GM23338 (cell line): ENCODE data around the gene KCNMB2. TPM values are rescaled to one million over a fixed set of nuclear protein-coding genes. Genes with fewer than 3 reads are reported as not detected.

ENCODE experiments used
- ATAC-seq: fragments of 200-7000 bp; cut with Tn5 transposase; 3 replicates; pipeline ENCODE4 v1.9.1; 2020
- DNase-seq: peaks from one replicate; pipeline ENCODE4 v3.0.0-alpha.2; 2015; ENCODE audit warnings: low spot score
- H2AFZ ChIP-seq: fragments of 200-600 bp; sonication (generic); 2 replicates; pipeline ENCODE4 v1.8.0; 2016; ENCODE audit warnings: antibody characterized with exemption, mild to moderate bottlenecking, moderate library complexity
- H3F3A ChIP-seq: fragments of 200-600 bp; sonication (generic); replicated peaks from 2 replicates; pipeline ENCODE4 v1.8.0; 2017; ENCODE audit warnings: antibody characterized with exemption, mixed run types, low read depth
- H3K27ac ChIP-seq: fragments of 200-600 bp; sonication (generic); 2 replicates; pipeline ENCODE4 v1.6.1; 2016; ENCODE audit warnings: low read depth
- H3K27me3 ChIP-seq: fragments of 200-600 bp; sonication (generic); 2 replicates; pipeline ENCODE4 v1.8.0; 2016; ENCODE audit warnings: mild to moderate bottlenecking, mixed run types, moderate library complexity; ENCODE audit not compliant: insufficient read depth
- H3K36me3 ChIP-seq: fragments of 200-600 bp; sonication (generic); 2 replicates; pipeline ENCODE4 v1.8.0; 2016; ENCODE audit warnings: mild to moderate bottlenecking; ENCODE audit not compliant: insufficient read depth
- H3K4me1 ChIP-seq: fragments of 200-600 bp; sonication (generic); 2 replicates; pipeline ENCODE4 v1.8.0; 2016; ENCODE audit warnings: mild to moderate bottlenecking, moderate library complexity; ENCODE audit not compliant: insufficient read depth
- H3K4me2 ChIP-seq: fragments of 200-600 bp; sonication (generic); 2 replicates; pipeline ENCODE4 v1.7.1; 2017; ENCODE audit warnings: mixed run types
- H3K4me3 ChIP-seq: fragments of 200-600 bp; sonication (generic); 2 replicates; pipeline ENCODE4 v1.6.1; 2016; ENCODE audit warnings: mixed run types
- H3K79me2 ChIP-seq: fragments of 200-600 bp; sonication (generic); replicated peaks from 2 replicates; pipeline ENCODE4 v1.8.0; 2017; ENCODE audit warnings: mild to moderate bottlenecking; ENCODE audit not compliant: insufficient read depth
- H3K9me2 ChIP-seq: fragments of 200-600 bp; sonication (generic); 2 replicates; pipeline ENCODE4 v1.8.0; 2017; ENCODE audit not compliant: insufficient read depth
- H4K20me1 ChIP-seq: fragments of 200-600 bp; sonication (generic); replicated peaks from 2 replicates; pipeline ENCODE4 v1.8.0; 2017; ENCODE audit warnings: mild to moderate bottlenecking; ENCODE audit not compliant: insufficient read depth
- H3K27ac Mint-ChIP-seq: 2 replicates; pipeline ENCODE4 v1.8.0; 2020; ENCODE audit warnings: inconsistent platforms, mild to moderate bottlenecking, moderate library complexity, mixed read lengths
- H3K27me3 Mint-ChIP-seq: 3 replicates; pipeline ENCODE4 v1.8.0; 2022; ENCODE audit warnings: low read depth, mild to moderate bottlenecking, moderate library complexity, mixed read lengths, inconsistent platforms; ENCODE audit not compliant: insufficient read depth, poor library complexity
- H3K36me3 Mint-ChIP-seq: 3 replicates; pipeline ENCODE4 v1.8.0; 2021; ENCODE audit warnings: low read depth, mild to moderate bottlenecking, inconsistent platforms, moderate library complexity, mixed read lengths
- H3K4me1 Mint-ChIP-seq: 3 replicates; pipeline ENCODE4 v1.8.0; 2020; ENCODE audit warnings: mild to moderate bottlenecking, inconsistent platforms, mixed read lengths
- H3K4me3 Mint-ChIP-seq: 3 replicates; pipeline ENCODE4 v1.8.0; 2021; ENCODE audit warnings: moderate library complexity, mild to moderate bottlenecking, inconsistent platforms, mixed read lengths
- H3K9me3 Mint-ChIP-seq: 3 replicates; pipeline ENCODE4 v1.8.0; 2020; ENCODE audit warnings: moderate library complexity, mild to moderate bottlenecking, inconsistent platforms, mixed read lengths
- CREB1 ChIP-seq: fragments of 250-450 bp; sonication (Bioruptor Pico); IDR thresholded peaks from 2 replicates; pipeline ENCODE4 v1.5.0; 2020; ENCODE audit warnings: low read depth, mild to moderate bottlenecking, moderate library complexity
- CTCF ChIP-seq, 2 experiments: fragments of 200-600 bp in 1 of 2; sonication (generic) in 1 of 2; conservative IDR thresholded peaks; 2 replicates each; pipeline versions ENCODE4 v1.5.1 to v1.6.1; 2016 to 2017; ENCODE audit warnings: antibody characterized with exemption in 2 of 2, low read depth in 2 of 2, mild to moderate bottlenecking in 2 of 2, moderate library complexity in 1 of 2
- ETS1 ChIP-seq: IDR thresholded peaks from 2 replicates; pipeline ENCODE4 v1.6.1; 2016; ENCODE audit warnings: antibody characterized with exemption
- EZH2 ChIP-seq: fragments of 200-600 bp; sonication (generic); IDR thresholded peaks from one replicate; pipeline ENCODE4 v1.8.0; 2017; ENCODE audit warnings: antibody characterized with exemption, mild to moderate bottlenecking, low read depth; ENCODE audit not compliant: unreplicated experiment
- EZH2phosphoT487 ChIP-seq: fragments of 200-600 bp; sonication (generic); IDR thresholded peaks from one replicate; pipeline ENCODE4 v1.8.1; 2018; ENCODE audit warnings: antibody characterized with exemption; ENCODE audit not compliant: unreplicated experiment
- JUNB ChIP-seq: IDR thresholded peaks from one replicate; pipeline ENCODE4 v1.6.1; 2016; ENCODE audit warnings: antibody characterized with exemption; ENCODE audit not compliant: unreplicated experiment
- NANOG ChIP-seq: IDR thresholded peaks from 2 replicates; pipeline ENCODE4 v1.6.1; 2016; ENCODE audit warnings: antibody characterized with exemption, borderline replicate concordance
- POLR2AphosphoS5 ChIP-seq: IDR thresholded peaks from 2 replicates; pipeline ENCODE4 v1.6.1; 2016; ENCODE audit warnings: antibody characterized with exemption, low read depth
- REST ChIP-seq: IDR thresholded peaks from one replicate; pipeline ENCODE4 v1.6.1; 2018; ENCODE audit warnings: antibody characterized with exemption; ENCODE audit not compliant: unreplicated experiment
- STAT1 ChIP-seq: IDR thresholded peaks from one replicate; pipeline ENCODE4 v1.6.1; 2016; ENCODE audit warnings: antibody characterized with exemption; ENCODE audit not compliant: unreplicated experiment
- ZNF114 ChIP-seq: fragments of 250-450 bp; sonication (Bioruptor Pico); IDR thresholded peaks from 2 replicates; pipeline ENCODE4 v1.5.0; 2020; ENCODE audit warnings: mild to moderate bottlenecking, moderate library complexity
- ZNF331 ChIP-seq: fragments of 250-450 bp; sonication (Bioruptor Pico); IDR thresholded peaks from 2 replicates; pipeline ENCODE4 v1.5.0; 2020; ENCODE audit warnings: low read depth, mild to moderate bottlenecking, moderate library complexity
- ZNF462 ChIP-seq: fragments of 250-450 bp; sonication (Bioruptor Pico); IDR thresholded peaks from 2 replicates; pipeline ENCODE4 v1.5.0; 2020; ENCODE audit warnings: mild to moderate bottlenecking, moderate library complexity
- polyA plus RNA-seq: library from polyadenylated mRNA; unstranded; fragments of >200 nt; fragmentation: Nextera tagmentation; extraction: Ambion mirVana; gene quantifications from 2 replicates; pipeline ENCODE4 v1.2.1, GENCODE V29; 2016
- total RNA-seq: library from RNA; depleted of rRNA; stranded (reverse); fragments of >200 nt; shearing (Covaris generic); gene quantifications from 2 replicates; pipeline ENCODE4 v1.2.3, GENCODE V29; 2014

Gene KCNMB2
- total and polyA plus RNA-seq, 2 experiments from 2014 or later: 0.53 TPM; not detected in 1

GRCh38 chr3:178562143-178562946, 26.1 kb downstream of the KCNMB2 start:
- Mint-ChIP-seq H3K4me1 (no peaks in the 10 kb centered on the region), H3K27me3 (no peaks in the 10 kb centered on the region), H3K9me3 (no peaks in the 10 kb centered on the region), H3K27ac (no peak overlapping the region), H3K36me3 (no peaks in the 10 kb centered on the region), H3K4me3 (no peak overlapping the region)
- Histone ChIP-seq H3K79me2 (no peaks in the 10 kb centered on the region), H3K36me3 (no peaks in the 10 kb centered on the region), H3F3A (no peaks in the 10 kb centered on the region), H3K27me3 (no peaks in the 10 kb centered on the region), H3K27ac (no peak overlapping the region), H4K20me1 (no peaks in the 10 kb centered on the region), H3K9me2 (peaks cover 8% of the 10 kb centered on the region; the same call in 1 of the 2 replicates), H2AFZ (no peak overlapping the region; the same call in 1 of the 2 replicates), H3K4me3 (no peak overlapping the region), H3K4me1 (no peaks in the 10 kb centered on the region), H3K4me2 (no peak overlapping the region)
- ATAC-seq (no peak), DNase-seq (no peak)
- TF ChIP-seq REST (no peak), NANOG (no peak), ZNF331 (no peak), ZNF462 (CRISPR knock-in tag) (no peak), EZH2 (no peak), JUNB (no peak), ETS1 (no peak), CTCF (conservative IDR thresholded peaks at IDR 0.05; ENCODE audit: low read depth in 2 of 2) (no peak), STAT1 (no peak), POLR2AphosphoS5 (no peak), CREB1 (no peak), ZNF114 (CRISPR knock-in tag) (no peak), EZH2phosphoT487 (no peak)
